Iris pigment epithelial cell (primary cell): ENCODE data around the gene ZC3H14.
"Not testable (repeated sequence)": the region's sequence is repeated elsewhere in the genome, so short reads cannot be mapped to it uniquely, and the experiment has no call there.

Experiments used
- DNase-seq: peaks from one replicate; pipeline ENCODE4 v3.0.0-alpha.2; 2011; ENCODE audit warnings: low read depth

Gene ZC3H14, protein sequence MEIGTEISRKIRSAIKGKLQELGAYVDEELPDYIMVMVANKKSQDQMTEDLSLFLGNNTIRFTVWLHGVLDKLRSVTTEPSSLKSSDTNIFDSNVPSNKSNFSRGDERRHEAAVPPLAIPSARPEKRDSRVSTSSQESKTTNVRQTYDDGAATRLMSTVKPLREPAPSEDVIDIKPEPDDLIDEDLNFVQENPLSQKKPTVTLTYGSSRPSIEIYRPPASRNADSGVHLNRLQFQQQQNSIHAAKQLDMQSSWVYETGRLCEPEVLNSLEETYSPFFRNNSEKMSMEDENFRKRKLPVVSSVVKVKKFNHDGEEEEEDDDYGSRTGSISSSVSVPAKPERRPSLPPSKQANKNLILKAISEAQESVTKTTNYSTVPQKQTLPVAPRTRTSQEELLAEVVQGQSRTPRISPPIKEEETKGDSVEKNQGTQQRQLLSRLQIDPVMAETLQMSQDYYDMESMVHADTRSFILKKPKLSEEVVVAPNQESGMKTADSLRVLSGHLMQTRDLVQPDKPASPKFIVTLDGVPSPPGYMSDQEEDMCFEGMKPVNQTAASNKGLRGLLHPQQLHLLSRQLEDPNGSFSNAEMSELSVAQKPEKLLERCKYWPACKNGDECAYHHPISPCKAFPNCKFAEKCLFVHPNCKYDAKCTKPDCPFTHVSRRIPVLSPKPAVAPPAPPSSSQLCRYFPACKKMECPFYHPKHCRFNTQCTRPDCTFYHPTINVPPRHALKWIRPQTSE

DNA sequence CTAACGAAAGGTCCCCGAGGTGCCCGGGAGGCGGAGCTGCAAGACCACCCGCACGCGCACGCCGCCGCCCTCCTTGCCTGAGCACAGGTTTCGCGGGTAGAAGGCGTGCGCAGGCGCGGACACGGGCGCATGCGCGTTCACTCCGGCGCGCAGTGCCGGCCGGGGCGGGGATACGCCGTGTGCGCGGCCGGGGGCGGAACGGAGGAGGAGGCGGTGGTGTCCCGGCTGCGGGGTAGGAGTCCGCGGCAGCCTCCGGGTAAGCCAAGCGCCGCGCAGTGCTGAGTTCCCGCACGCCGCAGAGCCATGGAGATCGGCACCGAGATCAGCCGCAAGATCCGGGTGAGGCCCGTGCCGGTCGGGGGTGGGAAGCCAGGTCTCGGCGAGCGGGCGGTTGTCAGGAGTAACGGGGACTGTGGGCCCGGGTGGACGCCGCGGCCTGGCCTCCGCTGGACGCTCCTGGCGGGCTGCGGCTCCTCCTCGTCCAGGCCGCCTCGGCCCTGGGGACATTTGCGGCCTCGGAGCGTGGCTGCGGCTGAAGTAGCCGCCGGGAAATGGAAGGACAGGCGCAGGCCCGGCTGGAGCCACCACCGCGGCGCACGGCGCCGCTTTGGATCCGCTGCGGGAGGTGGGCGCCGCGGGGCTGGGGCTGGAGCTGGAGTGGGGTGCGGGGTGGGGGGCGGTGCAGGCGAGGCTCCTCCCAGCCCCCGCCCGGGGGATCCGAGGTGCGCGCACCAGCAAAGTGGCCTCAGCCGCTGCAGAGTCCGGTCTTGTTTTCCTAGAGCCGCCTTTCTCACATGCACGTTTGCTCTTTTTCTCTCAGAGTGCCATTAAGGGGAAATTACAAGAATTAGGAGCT is at the start of gene ZC3H14:
TSS of gene ZC3H14 (plus strand) at position 207 of the 856 bp plus-strand sequence. CDS start at position 304, 97 bp downstream.
- DNase-seq = peak; percentile 84

DNA sequence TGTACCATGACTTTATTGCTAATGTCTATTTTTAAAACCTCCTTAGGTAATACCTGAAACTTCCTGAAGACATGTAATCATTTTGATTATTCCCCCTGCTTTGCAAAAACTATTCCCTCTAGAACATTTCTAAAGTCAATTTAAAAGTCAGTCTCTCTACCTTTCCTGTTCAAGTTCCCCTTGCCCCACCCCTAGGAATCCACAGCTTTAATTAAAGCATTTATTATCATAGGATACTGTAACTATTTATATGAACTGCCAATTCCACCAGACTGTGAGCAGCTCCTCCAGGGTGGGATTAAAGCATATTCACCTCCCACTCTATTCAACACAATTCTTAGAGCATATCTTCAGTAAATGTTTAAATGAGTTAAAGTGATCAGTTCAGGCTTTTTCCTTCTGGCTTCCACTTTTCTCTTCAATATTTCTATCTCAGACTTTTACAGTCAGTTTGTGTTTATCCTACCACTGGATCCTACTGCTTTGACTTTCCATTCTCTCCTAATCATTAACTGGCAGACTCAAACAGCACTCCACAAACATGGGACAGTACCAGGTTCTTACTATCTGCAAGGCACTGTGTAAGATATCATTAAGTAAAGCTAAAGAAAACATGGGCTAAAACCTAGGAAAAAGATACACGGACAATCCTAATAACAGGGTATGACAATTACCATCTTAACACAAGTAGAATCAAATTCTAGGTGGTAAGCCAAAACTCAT is 47.2 kb upstream of the ZC3H14 start:
- no peak for DNase-seq

DNA sequence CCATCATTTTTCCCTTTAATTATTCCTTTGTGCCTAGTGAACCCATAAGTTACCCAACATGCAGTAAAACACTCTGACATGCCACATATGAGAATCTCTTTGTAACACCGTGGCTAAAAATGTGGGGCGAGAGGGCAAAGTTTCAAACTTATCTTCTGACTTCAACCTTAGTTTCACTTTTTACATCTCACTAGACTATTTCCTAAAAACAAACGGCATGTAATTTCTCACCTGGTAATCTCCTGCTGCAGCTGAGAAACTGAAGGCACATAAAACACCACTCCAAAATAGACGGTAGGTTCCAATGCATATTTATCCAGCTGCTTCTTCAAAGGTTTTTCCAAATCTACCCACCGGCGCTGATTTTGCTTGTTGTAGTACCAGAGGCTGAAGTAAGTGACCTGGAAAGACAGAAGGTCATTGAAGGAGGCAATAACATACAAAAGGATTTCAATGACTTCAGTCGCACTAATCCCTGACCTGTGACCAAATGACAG is 45.9 kb upstream of the ZC3H14 start:
- no peak for DNase-seq

DNA sequence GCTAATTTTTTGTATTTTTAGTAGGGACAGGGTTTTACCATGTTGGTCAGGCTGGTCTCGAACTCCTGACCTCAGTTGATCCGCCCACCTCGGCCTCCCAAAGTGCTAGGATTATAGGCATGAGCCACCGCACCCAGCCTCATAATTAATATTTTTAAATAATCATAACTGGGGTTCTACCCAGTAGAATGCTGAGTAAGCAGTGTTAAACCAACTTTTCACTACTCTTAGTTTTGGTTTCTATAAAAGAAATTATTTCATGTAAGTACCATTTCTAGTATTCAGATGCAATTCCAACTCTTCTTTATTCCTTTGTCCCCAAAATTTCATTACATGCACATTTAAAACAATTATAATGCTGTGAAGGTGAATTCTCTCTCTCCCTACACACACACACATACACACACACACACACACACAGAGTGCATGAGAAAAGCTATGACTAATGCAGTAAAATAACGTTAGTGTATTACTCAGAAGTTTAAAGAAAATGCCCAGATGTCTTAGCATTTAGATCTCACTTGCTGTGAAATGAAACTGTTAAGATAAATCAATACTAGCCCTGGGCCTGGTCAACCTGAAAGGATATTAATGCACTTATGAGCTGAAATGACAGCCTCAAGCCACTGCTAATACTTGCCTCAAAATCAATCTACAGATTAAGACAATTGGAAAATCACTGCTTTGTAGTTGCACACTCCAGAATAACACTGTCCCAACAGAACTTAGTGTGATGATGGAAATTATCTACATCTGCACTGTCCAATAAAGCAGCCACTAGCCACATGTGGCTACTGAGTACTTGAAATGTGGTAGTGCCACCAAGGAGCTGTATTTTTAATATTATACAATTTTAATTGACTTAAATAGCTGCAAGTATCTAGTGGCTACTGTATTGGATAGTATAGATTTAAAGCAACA is 44.0 kb upstream of the ZC3H14 start:
- DNase-seq = peak; percentile 72

DNA sequence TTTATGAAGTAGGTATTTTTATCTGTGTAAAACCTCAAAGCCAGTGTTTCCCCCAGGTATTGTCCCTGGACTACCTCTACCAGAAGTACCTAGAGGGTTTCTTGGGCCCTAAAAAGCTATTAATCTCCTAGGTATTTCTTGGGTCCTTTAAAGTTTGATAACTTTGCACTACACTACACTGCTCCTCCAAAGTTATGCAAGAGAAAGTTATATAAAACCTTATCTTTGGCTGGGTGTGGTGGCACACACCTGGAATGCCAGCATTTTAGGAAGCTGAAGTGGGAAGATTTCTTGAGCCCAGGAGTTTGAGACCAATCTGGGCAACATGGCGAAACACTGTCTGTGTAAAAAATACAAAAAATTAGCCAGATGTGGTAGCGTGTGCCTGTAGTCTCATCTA is 42.9 kb upstream of the ZC3H14 start:
- DNase-seq = no peak

DNA sequence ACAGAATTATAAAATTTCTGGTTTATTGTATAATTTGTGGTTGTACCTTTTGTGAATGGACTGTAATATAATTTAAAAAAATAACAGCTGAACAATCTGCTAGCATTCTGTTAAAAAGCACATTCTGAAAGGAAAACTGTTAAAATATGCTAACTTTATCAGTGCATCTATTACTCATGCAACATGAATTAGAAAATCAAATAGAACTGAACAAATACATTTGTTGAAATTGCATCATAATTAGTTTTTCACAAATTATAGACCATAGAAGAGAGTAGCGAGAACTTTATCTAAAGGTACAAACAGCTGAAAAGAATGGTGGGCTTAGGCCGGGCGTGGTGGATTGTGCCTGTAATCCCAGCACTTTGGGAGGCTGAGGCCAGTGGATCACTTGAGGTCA is 41.0 kb upstream of the ZC3H14 start:
- DNase-seq = peak; percentile 50

DNA sequence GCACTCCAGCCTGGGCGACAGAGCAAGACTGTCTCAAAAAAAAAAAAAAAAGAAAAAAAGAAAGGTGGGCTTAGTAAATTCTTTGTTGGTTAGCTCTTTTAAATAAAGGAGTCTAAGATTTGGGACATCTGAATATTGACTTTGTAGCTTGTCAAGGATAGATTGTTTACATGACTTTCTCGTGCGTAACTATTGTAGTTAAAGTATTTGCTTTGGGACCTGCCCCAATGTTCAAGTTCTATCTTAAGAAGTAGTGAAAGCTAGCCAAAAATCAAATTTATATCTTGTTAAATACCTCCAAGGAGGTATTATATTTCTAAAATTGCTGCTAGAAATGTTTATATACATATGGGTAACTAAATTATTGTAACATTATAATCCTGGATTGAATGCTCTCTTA is 40.4 kb upstream of the ZC3H14 start:
- no peak for DNase-seq

DNA sequence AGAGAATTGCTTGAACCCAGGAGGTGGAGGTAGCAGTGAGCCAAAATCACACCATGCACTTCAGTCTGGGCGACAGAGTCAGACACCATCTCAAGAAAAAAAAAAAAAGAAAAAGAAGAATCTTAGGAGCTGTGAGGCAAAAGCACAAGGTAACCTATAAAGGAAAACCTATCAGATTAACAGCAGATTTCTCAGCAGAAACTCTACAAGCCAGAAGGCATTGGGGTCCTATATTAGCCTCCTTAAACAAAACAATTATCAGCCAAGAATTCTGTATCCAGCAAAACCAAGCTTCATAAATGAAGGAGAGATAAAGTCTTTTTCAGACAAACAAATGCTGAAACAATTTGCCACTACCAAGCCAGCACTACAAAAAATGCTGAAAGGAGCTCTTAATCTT is 32.9 kb upstream of the ZC3H14 start:
- not testable (repeated sequence) for DNase-seq

DNA sequence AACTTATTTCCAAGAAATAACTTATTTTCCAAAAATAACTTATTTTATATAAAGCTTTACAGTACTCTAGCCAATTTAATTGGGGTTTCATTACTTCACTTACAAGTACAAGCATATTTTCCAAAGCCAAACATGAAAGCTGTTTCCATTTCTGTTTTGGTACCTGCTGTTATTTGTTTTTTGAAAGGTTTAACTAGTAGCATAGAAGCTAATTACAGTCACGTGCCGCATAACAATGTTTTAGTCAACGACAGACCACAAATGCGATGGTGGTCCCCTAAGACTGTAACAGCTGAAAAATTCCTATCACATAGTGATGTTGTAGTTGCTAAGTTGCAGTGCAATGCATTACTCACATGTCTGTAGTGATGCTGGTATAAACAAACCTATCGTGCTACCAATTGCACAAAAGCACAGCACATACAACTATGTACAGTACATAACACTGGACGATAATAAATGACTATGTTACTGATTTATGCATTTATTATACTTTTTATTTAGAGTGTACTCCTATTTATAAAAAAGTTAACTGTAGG is 29.7 kb upstream of the ZC3H14 start:
- peak; percentile 46 for DNase-seq

DNA sequence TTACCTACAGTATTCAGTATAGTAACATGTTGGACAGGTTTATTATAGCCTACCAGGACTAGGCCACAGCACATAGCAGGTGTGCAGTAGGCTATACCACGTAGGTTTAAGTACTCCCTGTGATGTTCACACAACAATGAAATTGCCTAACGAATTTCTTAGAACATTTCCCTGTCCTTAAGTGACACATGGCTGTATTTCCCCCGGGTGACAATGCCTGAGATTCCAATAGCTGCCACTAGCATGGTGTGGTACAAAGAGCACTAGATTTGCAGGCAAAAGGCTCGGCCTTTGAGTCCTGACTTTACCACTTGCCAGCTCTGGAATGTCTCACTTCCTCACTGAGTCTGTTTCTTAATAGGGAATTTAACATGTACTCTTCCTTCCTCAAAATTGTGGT is 27.7 kb upstream of the ZC3H14 start:
- DNase-seq = no peak

DNA sequence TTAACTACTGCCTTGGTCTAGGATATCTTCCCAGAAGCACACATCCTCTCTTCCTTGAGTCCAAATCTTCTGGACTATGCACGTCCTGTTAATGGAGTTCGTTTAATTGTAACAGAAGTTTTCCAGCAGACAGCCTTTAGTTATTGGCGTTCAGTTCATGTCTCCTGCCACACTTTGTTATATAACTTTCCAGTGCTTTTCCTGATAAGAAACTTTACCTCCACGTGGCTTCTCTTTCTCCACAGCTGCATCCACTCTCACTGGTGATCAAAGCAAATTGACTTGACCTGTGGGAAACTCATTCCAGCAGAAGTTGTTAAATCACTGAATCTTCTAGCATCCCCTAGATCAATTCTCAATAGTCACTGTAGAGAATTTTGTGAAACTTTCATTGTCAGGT is 27.0 kb upstream of the ZC3H14 start:
- DNase-seq = no peak

DNA sequence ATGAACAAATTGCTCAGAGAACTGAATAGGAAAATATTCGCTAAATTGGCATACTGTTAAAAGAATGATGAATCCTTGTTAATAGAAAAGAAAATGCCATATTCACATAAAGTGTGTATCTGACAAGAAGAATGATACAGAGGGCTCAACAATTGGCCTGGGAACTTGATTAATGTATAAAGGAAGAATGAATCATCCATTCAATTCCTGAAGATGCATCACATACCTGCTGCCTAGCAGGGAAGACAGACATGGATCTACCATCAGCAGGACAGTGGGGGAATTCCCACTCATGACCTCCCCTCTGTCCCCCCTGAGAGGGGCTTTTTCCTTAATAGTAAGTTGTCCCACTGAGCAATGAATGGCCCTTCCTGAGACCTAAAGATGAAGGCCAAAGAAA is 21.5 kb upstream of the ZC3H14 start:
- no peak for DNase-seq

DNA sequence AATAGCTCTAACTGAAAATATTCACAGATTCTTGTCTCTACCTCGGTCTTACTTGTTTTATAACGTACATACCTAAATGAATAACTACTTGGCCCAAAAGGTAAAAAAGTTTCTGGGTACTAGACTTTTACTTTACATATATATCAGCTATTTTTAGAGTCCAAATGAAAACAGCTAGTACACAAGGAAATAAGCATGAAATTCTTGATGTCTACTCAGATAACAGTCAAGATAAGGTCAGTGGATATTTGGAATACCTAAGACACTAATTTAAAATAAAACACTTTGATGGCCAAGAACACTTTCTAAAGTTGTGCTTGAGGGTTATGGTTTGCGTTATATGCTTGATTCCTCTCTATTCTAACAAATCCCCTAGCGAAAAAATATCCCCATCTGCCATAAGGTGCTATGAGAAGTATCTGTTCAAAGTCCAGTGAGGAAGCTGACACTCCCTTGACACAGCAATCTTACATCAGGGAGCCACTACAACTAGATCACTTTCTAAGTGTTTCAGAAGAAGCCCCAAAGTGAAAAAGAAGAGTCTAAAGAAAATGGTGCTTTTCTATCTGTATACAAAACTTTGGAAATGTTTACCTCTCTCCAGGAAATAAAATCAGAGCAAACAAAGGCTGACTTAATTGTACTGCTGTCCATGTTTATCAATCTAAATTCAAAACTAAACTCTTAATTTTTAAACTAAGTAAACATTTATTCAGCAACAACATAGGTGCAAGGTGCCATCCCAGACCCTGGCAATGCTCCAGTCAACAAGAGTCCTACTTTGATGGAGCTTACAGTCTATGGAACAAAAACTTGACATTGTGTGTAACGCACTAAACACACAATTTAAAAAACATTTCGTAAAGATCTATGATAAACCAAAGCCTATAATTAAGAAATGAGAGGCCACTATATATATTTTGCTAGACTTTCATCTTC is 19.7 kb upstream of the ZC3H14 start:
- peak; percentile 25 for DNase-seq

DNA sequence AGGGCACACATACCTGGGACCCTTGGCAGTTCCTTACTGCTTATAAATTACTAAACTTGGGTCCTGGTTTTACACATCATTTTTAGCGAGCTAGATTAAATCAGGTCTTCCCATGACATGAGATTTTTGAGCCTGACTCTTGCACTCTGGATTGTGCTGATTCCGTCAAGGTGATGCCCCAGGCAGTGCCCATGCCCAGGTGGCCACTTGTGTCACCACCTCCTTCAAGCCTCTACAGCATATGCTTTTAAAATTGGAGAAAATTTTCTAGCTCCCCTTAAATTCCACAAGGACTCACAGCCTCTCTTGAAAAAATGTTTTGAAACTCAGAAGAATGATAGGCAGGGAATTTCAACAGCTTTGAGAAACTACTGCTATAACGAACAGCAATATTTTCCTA is 17.6 kb upstream of the ZC3H14 start:
- DNase-seq = no peak

DNA sequence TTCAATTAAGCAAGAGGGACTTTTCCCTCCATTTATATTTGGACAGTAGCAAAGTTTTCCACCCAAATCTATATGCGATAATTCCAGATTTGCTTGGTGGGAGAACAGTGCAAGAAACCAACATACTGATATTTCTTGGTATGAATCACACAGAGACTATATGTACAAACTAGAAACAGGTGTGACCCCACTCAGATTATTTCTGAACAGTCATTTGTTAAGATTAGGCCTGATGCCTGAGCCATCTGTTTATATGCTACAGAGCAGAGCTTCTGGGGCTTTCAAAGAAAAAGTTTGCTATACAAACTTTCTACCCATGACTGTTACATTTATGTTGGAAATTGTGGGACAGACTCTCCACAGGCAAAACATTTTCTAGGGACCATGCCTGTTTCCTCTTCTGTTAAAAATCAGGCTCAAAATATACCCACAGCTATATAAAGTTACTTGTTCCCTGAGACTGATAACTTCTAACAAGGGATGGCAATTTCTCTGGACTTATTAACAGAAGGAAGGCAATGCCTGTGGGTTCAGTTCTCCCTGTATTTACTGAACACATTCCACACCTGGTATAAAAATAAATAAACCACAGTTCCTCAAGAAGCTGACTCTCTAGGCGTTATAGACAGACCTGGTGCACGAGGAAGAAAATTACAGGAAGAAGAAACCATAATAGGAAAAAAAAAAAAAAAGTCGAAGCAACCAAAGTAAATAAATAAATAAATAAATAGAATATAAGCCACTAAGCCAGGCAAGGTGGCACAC is 16.0 kb upstream of the ZC3H14 start:
- peak; percentile 19 for DNase-seq

DNA sequence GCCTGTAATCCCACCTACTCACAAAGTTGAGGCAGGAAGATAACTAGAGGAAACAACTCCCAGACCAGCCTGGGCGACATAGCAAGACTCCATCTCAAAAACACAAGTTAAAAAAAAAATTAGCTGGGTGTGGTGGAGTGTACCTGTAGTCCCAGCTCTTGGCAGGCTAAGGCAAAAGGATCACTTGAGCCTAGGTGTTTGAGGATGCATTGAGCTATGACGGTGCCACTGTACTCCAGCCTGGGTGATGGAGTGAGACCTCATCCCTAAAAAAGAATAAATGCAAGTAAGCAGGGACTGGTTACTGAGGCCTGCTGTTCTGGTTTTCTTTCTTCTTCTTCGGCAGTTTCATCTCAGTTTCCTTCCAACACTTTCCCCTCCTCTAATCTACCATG is 15.5 kb upstream of the ZC3H14 start:
- DNase-seq = no peak

DNA sequence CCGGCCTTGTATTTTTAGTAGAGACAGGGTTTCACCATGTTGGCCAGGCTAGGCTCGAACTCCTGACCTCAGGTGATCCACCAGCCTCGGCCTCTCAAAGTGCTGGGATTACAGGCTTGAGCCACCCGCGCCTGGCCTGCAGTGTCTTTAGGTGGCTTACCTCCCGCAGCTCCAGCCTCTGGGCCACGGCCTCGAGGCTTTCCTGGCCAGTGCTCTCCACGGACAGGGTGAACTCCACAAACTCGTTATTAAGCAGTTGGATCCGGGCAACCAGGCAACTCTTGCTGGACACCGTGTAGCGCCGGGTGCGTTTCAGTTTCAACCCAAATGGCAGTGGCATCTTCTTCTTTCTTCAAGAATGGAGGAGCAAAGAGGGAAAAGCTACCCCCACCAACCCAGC is 12.8 kb upstream of the ZC3H14 start:
- no peak for DNase-seq

DNA sequence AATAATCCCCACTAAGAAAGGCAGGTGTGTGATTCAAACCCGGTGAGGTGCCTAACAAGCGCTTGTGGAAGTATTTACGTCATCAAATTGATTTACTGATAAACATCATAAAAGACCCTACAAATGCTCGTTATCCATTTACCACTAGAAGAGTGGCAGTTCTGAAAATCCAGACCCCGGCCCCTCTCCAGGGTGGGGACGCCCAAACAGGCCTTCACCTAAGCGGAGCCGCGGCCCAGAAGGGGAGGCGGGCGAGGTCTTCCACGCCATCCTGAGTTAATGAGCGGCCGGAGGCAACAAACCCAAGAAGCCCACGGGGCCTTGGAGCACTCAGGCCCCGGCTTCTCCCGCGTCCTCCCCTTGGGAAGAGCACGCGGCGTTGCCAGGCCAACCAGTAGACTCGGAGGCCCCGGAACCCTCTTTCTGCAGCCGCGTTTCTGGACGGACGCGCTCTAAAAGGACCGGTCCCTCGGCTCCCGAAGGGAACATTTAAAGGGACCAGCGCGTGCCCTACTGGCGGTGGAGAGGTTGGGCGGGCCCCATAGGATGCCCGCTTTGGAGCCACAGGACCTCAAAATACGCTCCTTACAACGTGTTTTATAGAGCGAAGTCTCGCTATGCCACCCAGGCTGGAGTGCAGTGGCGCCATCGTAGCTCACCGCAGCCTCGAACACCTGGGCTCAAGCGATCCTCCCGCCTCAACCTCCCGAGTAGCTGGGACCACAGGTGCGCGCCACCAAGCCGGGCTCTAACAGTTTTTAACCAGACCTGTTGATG is 11.6 kb upstream of the ZC3H14 start:
- DNase-seq = peak; percentile 87
